ENCODE data around the gene RHBDF2.

- no peak for TF ChIP-seq CTCF (optimal IDR thresholded peaks at IDR 0.05 in 1 of 3, IDR thresholded peaks at IDR 0.05 in 1 of 3, conservative IDR thresholded peaks at IDR 0.05 in 1 of 3; ENCODE audit: extremely low read depth in 1 of 3, insufficient read depth in 2 of 3, low read length in 3 of 3)
- TF ChIP-seq EZH2 (IDR thresholded peaks at IDR 0.05; ENCODE audit: low read length): no peak
These were observed 78.8 kb downstream of the RHBDF2 start for GRCh38 chr17:76422406-76422805.

All from keratinocyte (primary cell).